IPS-20b (cell line): ENCODE results near the gene CHFR.
"Not testable (repeated sequence)": the region's sequence is repeated elsewhere in the genome, so short reads cannot be mapped to it uniquely, and the experiment has no call there.

Experiments
- H3K27ac ChIP-seq: one replicate; pipeline ENCODE4 v1.5.1; 2013; ENCODE audit warnings: low read length
- H3K27me3 ChIP-seq: 2 replicates; pipeline ENCODE4 v1.6.1; 2013; ENCODE audit warnings: mild to moderate bottlenecking, low read length, inconsistent platforms; ENCODE audit not compliant: insufficient read depth
- H3K36me3 ChIP-seq: 2 replicates; pipeline ENCODE4 v1.6.1; 2013; ENCODE audit warnings: low read depth, mild to moderate bottlenecking, inconsistent platforms, low read length, moderate library complexity; ENCODE audit not compliant: insufficient read depth
- H3K4me1 ChIP-seq: 2 replicates; pipeline ENCODE4 v1.6.1; 2013; ENCODE audit warnings: mild to moderate bottlenecking, control low read depth, inconsistent platforms, low read length, moderate library complexity; ENCODE audit not compliant: insufficient read depth
- H3K4me3 ChIP-seq: 2 replicates; pipeline ENCODE4 v1.5.1; 2013; ENCODE audit warnings: mild to moderate bottlenecking, low read length, inconsistent platforms
- H3K9ac ChIP-seq: 2 replicates; pipeline ENCODE4 v1.6.1; 2013; ENCODE audit warnings: low read depth, mild to moderate bottlenecking, inconsistent platforms, low read length, moderate library complexity
- H3K9me3 ChIP-seq: 2 replicates; pipeline ENCODE4 v1.6.1; 2013; ENCODE audit warnings: mild to moderate bottlenecking, low read depth, low read length, inconsistent platforms; ENCODE audit not compliant: insufficient read depth

Gene CHFR

GRCh38 chr12:132801741-132802140 lies 85.7 kb downstream of the CHFR start:
- Histone ChIP-seq H3K9me3 (no peaks in the 10 kb centered on the region), H3K27ac (no peak overlapping the region), H3K36me3 (peaks cover 81% of the 10 kb centered on the region), H3K4me3 (no peak overlapping the region), H3K4me1 (no peaks in the 10 kb centered on the region), H3K27me3 (no peaks in the 10 kb centered on the region), H3K9ac (no peak overlapping the region)

- H3K4me1 ChIP-seq, result no peaks in the 10 kb centered on the region
- no peak overlapping the region for H3K9ac ChIP-seq
- H3K4me3 ChIP-seq, result no peak overlapping the region
- H3K27ac ChIP-seq, result no peak overlapping the region
- peaks cover 87% of the 10 kb centered on the region for H3K36me3 ChIP-seq
- no peaks in the 10 kb centered on the region for H3K27me3 ChIP-seq
- no peaks in the 10 kb centered on the region for H3K9me3 ChIP-seq
Measured at GRCh38 chr12:132798836-132799235, 88.6 kb downstream of the CHFR start.

- peaks cover 82% of the 10 kb centered on the region for H3K36me3 ChIP-seq
Measured at GRCh38 chr12:132797820-132798570, 89.4 kb downstream of the CHFR start.

GRCh38 chr12:132795847-132796246 lies 91.6 kb downstream of the CHFR start:
- H3K9me3 ChIP-seq, result no peaks in the 10 kb centered on the region
- H3K27me3 ChIP-seq, result no peaks in the 10 kb centered on the region
- no peaks in the 10 kb centered on the region for H3K4me1 ChIP-seq
- H3K27ac ChIP-seq, result no peak overlapping the region
- no peak overlapping the region for H3K9ac ChIP-seq
- H3K4me3 ChIP-seq, result no peak overlapping the region
- H3K36me3 ChIP-seq, result peaks cover 73% of the 10 kb centered on the region

More at GRCh38 chr12:132797820-132798570, 89.4 kb downstream of the CHFR start:
- Histone ChIP-seq H3K4me3 (no peak overlapping the region), H3K9me3 (no peaks in the 10 kb centered on the region), H3K9ac (no peak overlapping the region), H3K27me3 (no peaks in the 10 kb centered on the region), H3K4me1 (no peaks in the 10 kb centered on the region), H3K27ac (no peak overlapping the region)

GRCh38 chr12:132791940-132792339 lies 95.5 kb downstream of the CHFR start:
- H3K36me3 ChIP-seq, result peaks cover 56% of the 10 kb centered on the region

DNA sequence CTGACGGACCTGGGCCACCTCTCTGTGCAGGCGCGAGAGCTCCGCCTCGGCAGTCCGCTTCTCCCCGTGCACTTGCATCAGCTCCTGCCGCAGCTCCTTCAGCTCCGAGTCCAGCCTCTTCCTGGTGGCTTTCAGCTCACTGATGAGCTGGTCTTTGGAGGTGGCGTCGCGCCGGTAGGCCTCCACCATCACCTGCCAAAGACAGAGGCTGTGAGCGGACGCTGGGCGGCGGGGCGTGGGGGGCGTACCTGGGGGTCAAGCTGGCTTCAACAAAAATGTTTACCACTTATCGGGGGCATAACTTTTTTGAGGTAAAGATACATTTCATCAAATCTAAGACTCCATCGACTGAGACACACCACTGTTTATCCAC lies 98.3 kb downstream of the CHFR start:
- Histone ChIP-seq H3K36me3 (peaks cover 53% of the 10 kb centered on the region), H3K27me3 (no peaks in the 10 kb centered on the region), H3K4me1 (no peaks in the 10 kb centered on the region), H3K9ac (no peak overlapping the region), H3K4me3 (no peak overlapping the region), H3K9me3 (no peaks in the 10 kb centered on the region), H3K27ac (no peak overlapping the region)

More at GRCh38 chr12:132791940-132792339, 95.5 kb downstream of the CHFR start:
- H3K4me3 ChIP-seq, H3K4me1 ChIP-seq, H3K27me3 ChIP-seq, H3K27ac ChIP-seq, H3K9ac ChIP-seq, H3K9me3 ChIP-seq: not testable (repeated sequence)

DNA sequence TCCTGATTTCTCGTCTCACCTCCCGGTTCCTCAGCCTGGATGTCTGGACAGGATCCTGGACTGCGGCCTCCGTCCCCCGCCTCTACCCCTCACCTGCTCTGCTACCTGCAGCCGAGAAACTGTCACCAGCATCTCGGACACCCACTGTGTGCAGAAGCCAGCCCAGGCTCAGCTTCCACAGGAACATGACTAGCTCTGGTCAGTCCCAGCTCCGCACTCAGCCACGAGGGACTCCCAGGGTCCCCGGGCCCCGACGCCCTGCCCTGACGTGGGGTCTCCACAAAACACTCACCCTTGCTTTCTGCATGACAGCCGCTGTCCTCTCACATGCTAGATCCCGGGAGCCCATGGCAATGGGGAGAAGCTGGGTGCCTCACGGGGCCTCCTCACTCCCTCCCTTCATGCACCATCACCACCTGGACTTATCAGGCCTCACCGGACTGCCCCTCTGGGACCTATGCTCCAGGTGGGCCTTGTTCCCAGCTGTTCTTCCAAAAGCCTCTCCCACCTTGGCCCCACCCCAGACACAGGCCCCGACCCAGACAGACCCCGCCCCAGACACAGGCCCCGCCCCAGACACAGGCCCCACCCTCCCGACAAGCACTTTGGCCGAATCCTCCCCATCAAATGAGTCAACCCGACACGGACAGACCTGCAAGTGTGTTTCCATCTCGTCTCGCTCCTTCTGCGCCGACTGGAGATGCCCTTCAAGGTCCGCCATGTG lies 98.9 kb downstream of the CHFR start:
- no peak overlapping the region for H3K4me3 ChIP-seq
- no peak overlapping the region for H3K9ac ChIP-seq
- H3K9me3 ChIP-seq, result no peaks in the 10 kb centered on the region
- no peak overlapping the region for H3K27ac ChIP-seq
- H3K36me3 ChIP-seq, result peaks cover 53% of the 10 kb centered on the region
- H3K4me1 ChIP-seq, result no peaks in the 10 kb centered on the region
- no peaks in the 10 kb centered on the region for H3K27me3 ChIP-seq

GRCh38 chr12:132787877-132788276 lies 99.5 kb downstream of the CHFR start:
- Histone ChIP-seq H3K4me1 (no peaks in the 10 kb centered on the region), H3K27ac (no peak overlapping the region), H3K36me3 (peaks cover 58% of the 10 kb centered on the region), H3K9ac (no peak overlapping the region), H3K27me3 (no peaks in the 10 kb centered on the region), H3K9me3 (no peaks in the 10 kb centered on the region), H3K4me3 (no peak overlapping the region)

- no peak overlapping the region for H3K4me3 ChIP-seq
- no peaks in the 10 kb centered on the region for H3K27me3 ChIP-seq
- H3K4me1 ChIP-seq, result no peaks in the 10 kb centered on the region
- H3K9me3 ChIP-seq, result no peaks in the 10 kb centered on the region
- H3K27ac ChIP-seq, result no peak overlapping the region
- H3K9ac ChIP-seq, result no peak overlapping the region
- peaks cover 70% of the 10 kb centered on the region for H3K36me3 ChIP-seq
Measured at GRCh38 chr12:132786192-132786591, 101.2 kb downstream of the CHFR start.

DNA sequence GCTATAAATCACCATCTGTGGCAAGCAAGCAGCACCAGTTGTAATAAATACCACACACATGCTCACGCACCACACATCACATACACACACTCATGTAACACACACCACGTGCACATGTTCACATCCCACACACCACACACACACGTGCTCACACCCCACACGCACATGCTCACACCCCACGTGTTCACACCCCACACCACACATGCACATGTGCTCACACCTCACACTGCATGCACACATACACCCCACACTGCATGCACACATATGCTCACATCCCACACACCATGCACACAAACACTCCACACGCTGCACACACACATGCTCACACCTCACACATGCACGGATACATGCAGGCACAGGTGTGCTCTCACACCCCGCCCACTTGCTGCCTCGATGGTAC lies 102.8 kb downstream of the CHFR start:
- H3K36me3 ChIP-seq, result peaks cover 79% of the 10 kb centered on the region
- H3K4me3 ChIP-seq, result no peak overlapping the region
- H3K9ac ChIP-seq, result no peak overlapping the region

GRCh38 chr12:132783917-132784531 lies 103.4 kb downstream of the CHFR start:
- Histone ChIP-seq H3K27ac (no peak overlapping the region), H3K4me3 (no peak overlapping the region), H3K36me3 (peaks cover 77% of the 10 kb centered on the region), H3K9ac (no peak overlapping the region), H3K27me3 (no peaks in the 10 kb centered on the region), H3K4me1 (no peaks in the 10 kb centered on the region), H3K9me3 (no peaks in the 10 kb centered on the region)

More for the DNA sequence above, 102.8 kb downstream of the CHFR start:
- Histone ChIP-seq H3K27ac (no peak overlapping the region), H3K4me1 (no peaks in the 10 kb centered on the region), H3K9me3 (no peaks in the 10 kb centered on the region), H3K27me3 (no peaks in the 10 kb centered on the region)
